ENCODE measurements around the gene ARFIP1. TPM values are rescaled to one million over a fixed set of nuclear protein-coding genes. Genes with fewer than 3 reads are reported as not detected.

ARFIP1 gene, protein sequence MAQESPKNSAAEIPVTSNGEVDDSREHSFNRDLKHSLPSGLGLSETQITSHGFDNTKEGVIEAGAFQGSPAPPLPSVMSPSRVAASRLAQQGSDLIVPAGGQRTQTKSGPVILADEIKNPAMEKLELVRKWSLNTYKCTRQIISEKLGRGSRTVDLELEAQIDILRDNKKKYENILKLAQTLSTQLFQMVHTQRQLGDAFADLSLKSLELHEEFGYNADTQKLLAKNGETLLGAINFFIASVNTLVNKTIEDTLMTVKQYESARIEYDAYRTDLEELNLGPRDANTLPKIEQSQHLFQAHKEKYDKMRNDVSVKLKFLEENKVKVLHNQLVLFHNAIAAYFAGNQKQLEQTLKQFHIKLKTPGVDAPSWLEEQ
- total RNA-seq = 38.6 and 54.5 TPM in 2 replicates

DNA sequence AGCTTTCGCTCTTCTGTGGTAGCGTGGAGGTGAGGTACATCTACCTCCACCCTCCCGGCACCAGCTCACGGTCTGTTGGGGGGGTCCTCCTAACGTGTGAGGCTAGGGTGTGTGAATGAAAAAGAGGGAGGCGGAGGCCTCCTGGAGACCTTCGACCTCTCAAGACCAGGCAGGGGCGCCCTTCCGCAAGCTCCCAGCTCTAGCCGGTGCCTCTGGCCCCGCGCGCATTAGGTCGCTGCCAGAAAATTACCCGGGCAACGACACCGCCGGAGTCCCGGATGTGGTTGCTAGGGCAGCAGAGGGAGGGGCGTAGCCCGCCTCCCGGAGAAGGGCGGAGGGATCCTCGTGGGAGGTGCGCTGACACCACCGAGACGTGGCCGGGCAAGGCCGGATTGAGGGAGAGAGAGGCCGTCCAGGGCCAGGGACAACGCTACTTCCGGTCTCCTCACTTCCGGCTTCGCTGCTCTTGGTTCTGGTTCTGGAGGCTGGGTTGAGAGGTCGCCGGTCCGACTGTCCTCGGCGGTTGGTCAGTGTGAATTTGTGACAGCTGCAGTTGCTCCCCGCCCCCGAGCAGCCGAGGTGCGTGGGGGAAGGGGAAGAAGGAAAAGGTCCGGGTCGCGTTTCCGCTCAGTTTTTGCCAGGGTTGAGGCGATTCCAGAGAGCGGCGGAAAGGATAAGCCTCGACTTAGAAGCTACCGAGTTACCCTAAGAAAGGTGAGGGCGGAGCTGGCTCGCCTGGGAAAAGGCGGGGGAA, at the start of gene ARFIP1, which contains the start of gene TIGD4:
Gene ARFIP1 (plus strand): TSS at position 442 of the 754 bp plus-strand sequence. CDS start 49,680 bp downstream, outside the sequence.
Gene TIGD4 (minus strand): TSS at position 218 of the 754 bp plus-strand sequence. CDS start 8,726 bp downstream, outside the sequence.

DNA sequence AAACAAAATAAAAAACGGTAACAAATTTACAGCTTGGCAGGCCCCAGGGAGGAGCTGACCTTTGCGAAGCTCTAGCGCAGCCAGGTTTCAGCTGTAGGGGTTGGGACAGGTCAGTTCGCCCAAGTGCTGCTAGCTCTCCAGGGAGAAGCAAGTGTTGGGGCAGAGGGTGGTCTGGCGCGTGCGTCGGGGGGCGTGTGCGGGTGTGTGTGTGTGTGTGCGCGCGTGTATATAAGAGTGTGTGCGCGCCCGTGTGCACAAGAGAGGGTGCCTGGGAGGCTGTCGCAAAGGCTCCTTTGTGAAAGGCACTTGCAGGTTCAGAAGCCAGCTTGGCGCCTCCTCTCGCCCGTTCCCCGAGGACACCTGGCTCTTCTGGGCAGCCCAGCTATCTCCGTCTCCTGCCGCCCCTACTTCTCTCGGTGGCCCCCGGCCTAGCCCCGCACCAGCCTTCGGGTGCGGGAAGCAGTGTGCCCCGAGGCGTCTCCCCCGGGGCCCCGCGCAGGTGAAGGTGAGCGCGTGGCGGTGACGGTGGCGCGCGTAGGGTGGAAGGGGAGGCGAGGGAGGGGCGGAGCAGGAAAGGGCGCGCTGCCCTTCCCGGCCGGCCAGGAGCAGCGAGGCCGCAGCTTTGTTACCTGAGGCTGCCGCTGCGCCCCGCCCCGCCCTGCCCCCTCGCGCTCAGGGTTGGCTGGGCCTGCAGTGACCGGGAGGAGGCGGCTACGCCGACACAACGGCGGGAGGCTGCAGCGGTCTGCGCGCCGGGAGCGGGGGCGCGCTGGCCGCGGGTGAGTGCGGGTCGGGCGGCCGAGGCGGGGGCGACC, 156.1 kb downstream of the ARFIP1 start, which contains the start of gene FHDC1:
Gene FHDC1 (plus strand): TSS at position 693 of the 815 bp plus-strand sequence. CDS start 6,735 bp downstream, outside the sequence.

Other genes with a start within 250 kb of the ARFIP1 start
- gene FBXW7, start 243.9 kb upstream of the ARFIP1 start, total RNA-seq = 74.7 and 153 TPM in 2 replicates
- 4.8 and 9.8 TPM in 2 replicates for gene TMEM154, start 100.0 kb upstream of the ARFIP1 start, total RNA-seq
- gene TIGD4, start 224 bp upstream of the ARFIP1 start, total RNA-seq = 0.18 and 0.30 TPM in 2 replicates
- 0.28 and 0.30 TPM in 2 replicates for gene FHDC1, start 156.4 kb downstream of the ARFIP1 start, total RNA-seq

Measured in smooth muscle cell of the umbilical artery (primary cell).